ENCODE results near the gene HELT.

The HELT gene

DNA sequence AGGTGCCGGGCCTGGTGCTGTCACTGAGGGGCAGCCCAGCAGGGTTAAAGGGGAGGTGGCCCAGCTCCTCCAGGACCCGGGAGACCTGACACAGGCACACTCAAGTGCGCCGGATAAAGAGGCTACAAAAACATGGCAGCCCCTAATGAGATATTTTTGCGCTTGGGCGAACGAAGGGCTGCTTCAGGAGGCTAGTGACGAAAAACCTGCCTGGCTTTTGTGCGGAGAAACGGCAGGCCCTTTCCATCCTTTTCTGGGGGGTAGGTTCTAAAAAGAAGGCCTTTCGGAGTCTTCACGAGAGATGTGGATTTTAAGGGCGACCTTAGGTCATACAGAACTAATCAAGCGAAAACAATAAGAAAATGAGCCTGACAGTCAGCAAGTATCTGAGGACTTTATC is 35.5 kb downstream of the HELT start:
- Histone ChIP-seq H3K9me3 (ENCODE audit: insufficient read depth, low read length, severe bottlenecking) (no peaks in the 10 kb centered on the region), H3K36me3 (ENCODE audit: insufficient read depth, low read length) (no peaks in the 10 kb centered on the region), H3K27ac (ENCODE audit: low read length) (no peak overlapping the region), H3K4me3 (ENCODE audit: low read depth in 1 of 2, low read length in 2 of 2) (no peak overlapping the region), H3K4me1 (ENCODE audit: insufficient read depth, low read length) (no peaks in the 10 kb centered on the region), H2AFZ (ENCODE audit: low read depth, low read length) (no peak overlapping the region), H3K4me2 (ENCODE audit: insufficient read depth, low read length) (no peak overlapping the region), H3K79me2 (ENCODE audit: insufficient read depth, low read length) (no peaks in the 10 kb centered on the region), H4K20me1 (ENCODE audit: insufficient read depth, low read length) (no peaks in the 10 kb centered on the region), H3K9ac (ENCODE audit: low read depth, low read length) (no peak overlapping the region), H3K27me3 (ENCODE audit: insufficient read depth, low read length, poor library complexity) (peaks cover 9% of the 10 kb centered on the region)
- no peak for ATAC-seq (ENCODE audit: insufficient read depth, low read depth)
- TF ChIP-seq, protein P1, sequence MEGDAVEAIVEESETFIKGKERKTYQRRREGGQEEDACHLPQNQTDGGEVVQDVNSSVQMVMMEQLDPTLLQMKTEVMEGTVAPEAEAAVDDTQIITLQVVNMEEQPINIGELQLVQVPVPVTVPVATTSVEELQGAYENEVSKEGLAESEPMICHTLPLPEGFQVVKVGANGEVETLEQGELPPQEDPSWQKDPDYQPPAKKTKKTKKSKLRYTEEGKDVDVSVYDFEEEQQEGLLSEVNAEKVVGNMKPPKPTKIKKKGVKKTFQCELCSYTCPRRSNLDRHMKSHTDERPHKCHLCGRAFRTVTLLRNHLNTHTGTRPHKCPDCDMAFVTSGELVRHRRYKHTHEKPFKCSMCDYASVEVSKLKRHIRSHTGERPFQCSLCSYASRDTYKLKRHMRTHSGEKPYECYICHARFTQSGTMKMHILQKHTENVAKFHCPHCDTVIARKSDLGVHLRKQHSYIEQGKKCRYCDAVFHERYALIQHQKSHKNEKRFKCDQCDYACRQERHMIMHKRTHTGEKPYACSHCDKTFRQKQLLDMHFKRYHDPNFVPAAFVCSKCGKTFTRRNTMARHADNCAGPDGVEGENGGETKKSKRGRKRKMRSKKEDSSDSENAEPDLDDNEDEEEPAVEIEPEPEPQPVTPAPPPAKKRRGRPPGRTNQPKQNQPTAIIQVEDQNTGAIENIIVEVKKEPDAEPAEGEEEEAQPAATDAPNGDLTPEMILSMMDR (IDR thresholded peaks at IDR 0.05; ENCODE audit: borderline replicate concordance, extremely low read depth, low read length, poor library complexity, severe bottlenecking) = no peak
- TF ChIP-seq EZH2 (IDR thresholded peaks at IDR 0.05; ENCODE audit: borderline replicate concordance, low read depth, low read length, severe bottlenecking) = no peak
- DNase-seq = no peak

DNA sequence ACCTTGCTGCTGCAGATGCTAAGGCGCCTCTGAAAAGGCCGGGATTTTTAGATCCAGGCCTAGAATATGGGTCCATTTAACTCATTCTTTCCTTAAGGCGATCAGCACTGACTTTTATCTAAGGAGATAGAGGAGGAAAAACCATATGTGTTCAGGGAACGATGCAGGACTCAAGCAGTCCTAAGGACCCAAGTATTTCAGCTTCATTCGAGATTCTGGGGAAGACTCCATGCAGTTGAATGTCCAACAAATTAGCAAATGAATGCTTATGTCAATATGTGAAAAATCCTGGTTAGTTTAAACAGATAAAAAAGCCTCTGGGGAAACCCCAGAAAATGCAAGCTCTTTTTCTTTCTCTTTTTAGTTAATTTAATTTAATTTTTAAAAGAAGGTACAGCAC is 36.0 kb downstream of the HELT start:
- DNase-seq (no peak), ATAC-seq (ENCODE audit: insufficient read depth, low read depth) (no peak)
- no peak overlapping the region for H2AFZ ChIP-seq (ENCODE audit: low read depth, low read length)
- H3K79me2 ChIP-seq (ENCODE audit: insufficient read depth, low read length) = no peaks in the 10 kb centered on the region
- no peak for TF ChIP-seq EZH2 (IDR thresholded peaks at IDR 0.05; ENCODE audit: borderline replicate concordance, low read depth, low read length, severe bottlenecking)
- TF ChIP-seq, protein P1 (IDR thresholded peaks at IDR 0.05; ENCODE audit: borderline replicate concordance, extremely low read depth, low read length, poor library complexity, severe bottlenecking) = no peak
- H3K27ac ChIP-seq (ENCODE audit: low read length) = no peak overlapping the region
- no peak overlapping the region for H3K4me3 ChIP-seq (ENCODE audit: low read depth in 1 of 2, low read length in 2 of 2)
- no peaks in the 10 kb centered on the region for H3K4me1 ChIP-seq (ENCODE audit: insufficient read depth, low read length)
- no peaks in the 10 kb centered on the region for H4K20me1 ChIP-seq (ENCODE audit: insufficient read depth, low read length)
- no peaks in the 10 kb centered on the region for H3K9me3 ChIP-seq (ENCODE audit: insufficient read depth, low read length, severe bottlenecking)
- no peak overlapping the region for H3K4me2 ChIP-seq (ENCODE audit: insufficient read depth, low read length)
- peaks cover 9% of the 10 kb centered on the region for H3K27me3 ChIP-seq (ENCODE audit: insufficient read depth, low read length, poor library complexity)
- H3K9ac ChIP-seq (ENCODE audit: low read depth, low read length) = no peak overlapping the region
- no peaks in the 10 kb centered on the region for H3K36me3 ChIP-seq (ENCODE audit: insufficient read depth, low read length)

DNA sequence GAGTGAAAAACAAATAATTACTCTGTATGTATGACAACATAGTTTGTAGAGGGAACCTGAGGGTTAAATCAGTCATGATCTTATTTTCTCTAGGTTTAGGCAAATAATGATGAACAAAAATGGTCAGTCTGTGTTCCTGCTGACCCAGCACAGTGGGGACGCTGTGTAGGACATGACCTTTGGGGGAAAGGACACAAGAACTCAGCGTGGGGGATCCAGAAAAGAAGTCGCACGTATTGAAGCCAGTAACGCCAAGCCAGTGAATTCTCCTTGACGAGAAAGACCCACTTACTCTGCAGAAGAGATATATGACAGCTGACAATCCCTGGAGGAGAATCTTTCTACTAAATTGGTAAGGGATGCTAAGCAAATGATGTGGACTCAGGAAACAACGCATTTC is 36.6 kb downstream of the HELT start:
- H3K4me1 ChIP-seq (ENCODE audit: insufficient read depth, low read length) = no peaks in the 10 kb centered on the region
- no peaks in the 10 kb centered on the region for H4K20me1 ChIP-seq (ENCODE audit: insufficient read depth, low read length)
- no peak for DNase-seq
- no peak overlapping the region for H3K4me2 ChIP-seq (ENCODE audit: insufficient read depth, low read length)
- no peak overlapping the region for H3K9ac ChIP-seq (ENCODE audit: low read depth, low read length)
- H3K9me3 ChIP-seq (ENCODE audit: insufficient read depth, low read length, severe bottlenecking) = no peaks in the 10 kb centered on the region
- no peaks in the 10 kb centered on the region for H3K36me3 ChIP-seq (ENCODE audit: insufficient read depth, low read length)
- H3K27me3 ChIP-seq (ENCODE audit: insufficient read depth, low read length, poor library complexity) = peaks cover 9% of the 10 kb centered on the region
- no peak for ATAC-seq (ENCODE audit: insufficient read depth, low read depth)
- H3K79me2 ChIP-seq (ENCODE audit: insufficient read depth, low read length) = no peaks in the 10 kb centered on the region
- H3K4me3 ChIP-seq (ENCODE audit: low read depth in 1 of 2, low read length in 2 of 2) = no peak overlapping the region
- TF ChIP-seq, protein P1 (IDR thresholded peaks at IDR 0.05; ENCODE audit: borderline replicate concordance, extremely low read depth, low read length, poor library complexity, severe bottlenecking) = no peak
- TF ChIP-seq EZH2 (IDR thresholded peaks at IDR 0.05; ENCODE audit: borderline replicate concordance, low read depth, low read length, severe bottlenecking) = no peak
- no peak overlapping the region for H2AFZ ChIP-seq (ENCODE audit: low read depth, low read length)
- H3K27ac ChIP-seq (ENCODE audit: low read length) = no peak overlapping the region

GRCh38 chr4:185061610-185062009 is 43.3 kb downstream of the HELT start:
- H3K4me2 ChIP-seq (ENCODE audit: insufficient read depth, low read length) = no peak overlapping the region
- no peaks in the 10 kb centered on the region for H3K9me3 ChIP-seq (ENCODE audit: insufficient read depth, low read length, severe bottlenecking)
- DNase-seq = no peak
- H3K27me3 ChIP-seq (ENCODE audit: insufficient read depth, low read length, poor library complexity) = no peaks in the 10 kb centered on the region
- ATAC-seq (ENCODE audit: insufficient read depth, low read depth) = no peak
- no peak overlapping the region for H3K9ac ChIP-seq (ENCODE audit: low read depth, low read length)
- no peaks in the 10 kb centered on the region for H3K36me3 ChIP-seq (ENCODE audit: insufficient read depth, low read length)
- H3K79me2 ChIP-seq (ENCODE audit: insufficient read depth, low read length) = no peaks in the 10 kb centered on the region
- H3K4me3 ChIP-seq (ENCODE audit: low read depth in 1 of 2, low read length in 2 of 2) = no peak overlapping the region
- TF ChIP-seq, protein P1 (IDR thresholded peaks at IDR 0.05; ENCODE audit: borderline replicate concordance, extremely low read depth, low read length, poor library complexity, severe bottlenecking) = no peak
- TF ChIP-seq EZH2 (IDR thresholded peaks at IDR 0.05; ENCODE audit: borderline replicate concordance, low read depth, low read length, severe bottlenecking) = no peak
- H3K4me1 ChIP-seq (ENCODE audit: insufficient read depth, low read length) = no peaks in the 10 kb centered on the region
- H3K27ac ChIP-seq (ENCODE audit: low read length) = no peak overlapping the region
- no peak overlapping the region for H2AFZ ChIP-seq (ENCODE audit: low read depth, low read length)
- no peaks in the 10 kb centered on the region for H4K20me1 ChIP-seq (ENCODE audit: insufficient read depth, low read length)

Measured in DND-41 (cell line).